NT2/D1 (cell line): ENCODE results near the gene STK16.

Source experiments
- YY1 ChIP-seq: IDR thresholded peaks from 2 replicates; pipeline ENCODE4 v1.6.1; 2011; ENCODE audit not compliant: insufficient read length, insufficient read depth
- ZNF274 ChIP-seq: IDR thresholded peaks from 2 replicates; pipeline ENCODE4 v1.6.1; 2011; ENCODE audit warnings: mild to moderate bottlenecking, low read depth, low read length

- no peak for TF ChIP-seq ZNF274
- no peak for TF ChIP-seq YY1
Measured at GRCh38 chr2:219274361-219274921, 29.2 kb downstream of the STK16 start.
